PFSK-1 (cell line): ENCODE data around the gene ZBTB32.
A peak's percentile ranks its signal among the peaks of the same experiment; 100 is the strongest.

Experiments
- FOXP2 ChIP-seq: optimal IDR thresholded peaks from 2 replicates; pipeline ENCODE3; 2011; ENCODE audit warnings: borderline replicate concordance, control low read depth, inconsistent platforms; ENCODE audit not compliant: insufficient read depth; ENCODE audit errors: extremely low read length, extremely low read depth
- POLR2AphosphoS5 ChIP-seq: IDR thresholded peaks from 2 replicates; pipeline ENCODE4 v1.6.1; 2012; ENCODE audit warnings: low read depth, mild to moderate bottlenecking, control low read depth, low read length, moderate library complexity
- SIN3A ChIP-seq: IDR thresholded peaks from 2 replicates; pipeline ENCODE4 v1.6.1; 2012; ENCODE audit warnings: mild to moderate bottlenecking, low read length, moderate library complexity, borderline replicate concordance; ENCODE audit not compliant: insufficient read depth
- TAF1 ChIP-seq: IDR thresholded peaks from 2 replicates; pipeline ENCODE4 v1.6.1; 2012; ENCODE audit warnings: low read length, control low read depth, borderline replicate concordance; ENCODE audit not compliant: insufficient read depth
- TF ChIP-seq, protein P1 (sequence below), 2 experiments: IDR thresholded peaks; 2 replicates each; pipeline versions ENCODE4 v1.6.1 to v1.8.0; 2011 to 2012; ENCODE audit warnings: low read depth in 2 of 2, low read length in 2 of 2, control low read depth in 1 of 2, inconsistent platforms in 1 of 2, mild to moderate bottlenecking in 1 of 2, moderate library complexity in 1 of 2; ENCODE audit not compliant: insufficient read depth in 1 of 2

The ZBTB32 gene

DNA sequence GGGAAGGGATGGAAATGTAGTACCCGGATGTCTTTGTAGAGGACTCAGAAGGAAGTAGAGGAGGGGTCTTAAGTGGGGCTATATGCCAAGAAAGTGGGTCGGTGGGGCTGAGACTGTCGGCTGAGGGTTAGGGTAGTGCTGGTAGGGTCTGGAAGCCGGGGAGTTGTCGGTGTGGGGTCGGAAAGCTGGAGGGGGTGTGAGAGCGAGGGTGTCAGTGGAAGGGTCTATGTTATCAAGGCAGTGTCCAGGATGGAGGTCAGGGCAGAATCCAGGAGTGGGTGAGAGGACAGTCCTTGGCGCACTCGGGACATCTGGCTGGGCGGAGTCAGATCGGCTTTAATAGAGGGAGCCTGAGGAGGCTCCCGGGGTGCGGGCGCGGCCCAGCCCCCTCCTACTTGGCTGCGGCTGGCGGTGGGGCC, 50.8 kb downstream of the ZBTB32 start:
- no peak for TF ChIP-seq POLR2AphosphoS5
- TF ChIP-seq FOXP2 = no peak
- TF ChIP-seq SIN3A = no peak
- TF ChIP-seq, protein P1, sequence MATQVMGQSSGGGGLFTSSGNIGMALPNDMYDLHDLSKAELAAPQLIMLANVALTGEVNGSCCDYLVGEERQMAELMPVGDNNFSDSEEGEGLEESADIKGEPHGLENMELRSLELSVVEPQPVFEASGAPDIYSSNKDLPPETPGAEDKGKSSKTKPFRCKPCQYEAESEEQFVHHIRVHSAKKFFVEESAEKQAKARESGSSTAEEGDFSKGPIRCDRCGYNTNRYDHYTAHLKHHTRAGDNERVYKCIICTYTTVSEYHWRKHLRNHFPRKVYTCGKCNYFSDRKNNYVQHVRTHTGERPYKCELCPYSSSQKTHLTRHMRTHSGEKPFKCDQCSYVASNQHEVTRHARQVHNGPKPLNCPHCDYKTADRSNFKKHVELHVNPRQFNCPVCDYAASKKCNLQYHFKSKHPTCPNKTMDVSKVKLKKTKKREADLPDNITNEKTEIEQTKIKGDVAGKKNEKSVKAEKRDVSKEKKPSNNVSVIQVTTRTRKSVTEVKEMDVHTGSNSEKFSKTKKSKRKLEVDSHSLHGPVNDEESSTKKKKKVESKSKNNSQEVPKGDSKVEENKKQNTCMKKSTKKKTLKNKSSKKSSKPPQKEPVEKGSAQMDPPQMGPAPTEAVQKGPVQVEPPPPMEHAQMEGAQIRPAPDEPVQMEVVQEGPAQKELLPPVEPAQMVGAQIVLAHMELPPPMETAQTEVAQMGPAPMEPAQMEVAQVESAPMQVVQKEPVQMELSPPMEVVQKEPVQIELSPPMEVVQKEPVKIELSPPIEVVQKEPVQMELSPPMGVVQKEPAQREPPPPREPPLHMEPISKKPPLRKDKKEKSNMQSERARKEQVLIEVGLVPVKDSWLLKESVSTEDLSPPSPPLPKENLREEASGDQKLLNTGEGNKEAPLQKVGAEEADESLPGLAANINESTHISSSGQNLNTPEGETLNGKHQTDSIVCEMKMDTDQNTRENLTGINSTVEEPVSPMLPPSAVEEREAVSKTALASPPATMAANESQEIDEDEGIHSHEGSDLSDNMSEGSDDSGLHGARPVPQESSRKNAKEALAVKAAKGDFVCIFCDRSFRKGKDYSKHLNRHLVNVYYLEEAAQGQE (IDR thresholded peaks at IDR 0.05; ENCODE audit: insufficient read depth in 1 of 2, low read depth in 2 of 2, low read length in 2 of 2) = no peak
- no peak for TF ChIP-seq TAF1

DNA sequence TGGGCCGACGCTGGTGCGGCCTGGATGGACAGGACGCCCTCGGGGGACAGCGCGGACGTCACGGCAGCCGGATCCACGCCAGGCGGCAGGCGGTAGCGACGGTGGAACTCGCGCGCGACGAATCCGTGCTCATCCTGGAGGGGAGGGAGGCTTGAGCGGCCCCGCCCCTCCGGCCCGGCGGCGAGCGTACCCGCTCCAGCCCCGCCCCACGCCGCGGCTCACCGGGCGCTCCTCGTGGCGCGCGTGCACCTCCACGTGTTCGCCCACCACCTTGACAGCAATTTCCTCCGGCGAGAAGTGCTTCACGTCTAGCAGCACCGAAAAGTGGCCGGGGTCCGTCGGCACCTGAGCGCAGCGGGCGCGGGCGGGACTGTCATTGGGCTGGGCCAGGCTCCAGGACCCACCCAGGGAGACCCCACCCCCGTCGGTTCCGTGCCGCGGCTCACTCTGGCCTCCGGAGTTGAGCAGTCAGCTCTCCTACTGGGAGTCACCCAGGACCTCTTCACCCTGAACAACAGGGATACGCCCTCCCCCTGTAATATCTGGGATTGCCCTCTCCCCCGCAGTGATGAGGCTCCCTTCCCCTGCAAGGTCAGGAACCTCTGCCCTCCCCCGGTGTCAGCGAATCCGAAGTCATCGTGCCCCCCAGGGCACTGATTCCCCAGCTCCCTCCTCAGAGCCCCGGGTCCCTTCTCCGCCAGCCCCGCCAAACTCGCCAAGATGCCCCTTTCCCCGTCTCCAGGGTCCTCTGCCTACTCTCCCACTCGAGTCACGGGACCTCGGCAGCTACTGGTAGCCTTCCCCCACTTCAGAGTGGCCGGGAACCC, 51.4 kb downstream of the ZBTB32 start:
- TF ChIP-seq POLR2AphosphoS5 (no peak), TAF1 (no peak), FOXP2 (no peak), SIN3A (no peak)
- TF ChIP-seq, protein P1 (IDR thresholded peaks at IDR 0.05; ENCODE audit: insufficient read depth in 1 of 2, low read depth in 2 of 2, low read length in 2 of 2) = no peak

DNA sequence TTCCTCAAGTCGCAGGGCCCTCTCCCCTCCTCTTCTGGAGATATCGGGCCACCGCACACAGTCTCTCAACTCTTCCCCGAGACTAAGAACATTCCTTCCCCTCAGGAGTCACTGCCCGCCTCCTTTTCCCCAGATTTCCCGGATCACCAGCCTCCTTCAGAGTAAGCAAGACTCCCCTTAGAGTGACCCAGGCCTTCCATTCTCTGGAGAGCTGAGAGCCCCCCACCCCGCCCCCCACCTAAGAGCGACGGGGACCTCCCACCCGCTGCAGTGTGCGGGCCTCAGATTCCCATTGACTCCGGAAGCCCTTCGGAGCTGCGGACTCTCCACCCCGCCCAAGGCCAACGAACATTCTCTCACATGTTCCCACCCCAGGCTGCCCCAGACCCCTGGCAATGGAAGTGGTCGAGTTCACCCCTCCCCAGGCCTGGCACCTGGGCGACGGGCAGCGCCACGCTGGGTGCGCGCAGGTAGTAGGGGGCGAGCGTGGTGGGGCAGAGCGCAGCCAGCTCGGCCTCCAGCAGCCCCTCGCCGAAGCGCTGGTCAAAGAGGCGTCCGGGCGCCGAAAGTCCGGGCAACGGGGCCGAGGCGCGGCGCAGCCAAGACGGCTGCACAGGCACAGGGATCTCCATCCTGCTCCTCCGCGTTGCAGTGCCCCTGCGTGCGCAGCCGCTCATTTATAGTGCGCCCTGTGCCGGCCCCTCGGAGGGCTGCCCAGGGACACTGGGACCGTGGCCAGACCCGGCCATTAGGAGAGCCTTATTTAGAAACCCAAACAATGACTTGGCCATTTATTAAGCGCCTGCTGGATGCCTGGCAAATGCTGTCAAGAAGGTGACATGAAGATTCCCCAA, 52.2 kb downstream of the ZBTB32 start, which contains the start of gene HSPB6:
TSS of gene HSPB6 (minus strand) at position 653 of the 854 bp plus-strand sequence. CDS start at position 632, 21 bp downstream.
- TF ChIP-seq POLR2AphosphoS5 (no peak), TAF1 (no peak), FOXP2 (no peak), SIN3A (no peak)
- TF ChIP-seq, protein P1 (IDR thresholded peaks at IDR 0.05; ENCODE audit: insufficient read depth in 1 of 2, low read depth in 2 of 2, low read length in 2 of 2) = no peak

DNA sequence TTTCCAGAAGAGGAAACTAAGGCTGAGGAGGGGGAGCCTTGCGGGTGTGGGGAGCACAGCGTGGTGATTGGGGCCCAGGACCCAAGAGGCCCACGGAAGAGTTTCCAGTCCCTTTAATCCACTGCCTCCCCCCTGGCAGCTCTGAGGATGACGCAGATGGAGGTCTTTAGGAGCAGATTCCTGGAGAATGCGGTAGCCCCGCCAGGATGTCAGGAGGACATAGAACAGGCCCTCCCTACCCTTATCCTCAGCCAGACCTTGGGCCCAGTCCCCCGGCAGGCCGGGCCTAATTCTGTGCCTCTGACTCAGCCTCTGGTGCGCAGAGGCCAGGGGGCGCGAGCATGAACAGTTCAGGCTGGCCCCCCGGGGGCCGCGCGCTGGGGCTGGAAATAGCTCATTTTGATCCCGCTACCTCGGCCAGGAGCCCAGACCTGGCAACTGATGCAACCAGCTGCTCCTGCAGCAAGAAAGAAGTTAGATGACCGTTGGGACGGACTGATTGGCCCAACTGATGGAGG, 52.9 kb downstream of the ZBTB32 start:
- TF ChIP-seq, protein P1 (IDR thresholded peaks at IDR 0.05; ENCODE audit: insufficient read depth in 1 of 2, low read depth in 2 of 2, low read length in 2 of 2) = 0 out of 4 replicates have a peak, but pooled peaks of 1 of the 2 experiments have one; percentile 9
- TF ChIP-seq POLR2AphosphoS5 (0 out of 2 replicates have a peak, but pooled peaks have one; percentile 14), TAF1 (no peak), SIN3A (no peak), FOXP2 (no peak)
